T-helper 2 cell (primary cell): ENCODE data around the gene ASCC3.
"Not testable (repeated sequence)": the region's sequence is repeated elsewhere in the genome, so short reads cannot be mapped to it uniquely, and the experiment has no call there.

Source experiments
- DNase-seq, 5 experiments: peaks; one replicate each; pipeline versions ENCODE4 v3.0.0 to v3.0.0-alpha.2; 2012 to 2022
- total RNA-seq, 2 donors: gene quantifications; one replicate each; lab custom pipeline; 2026; lab: John Stamatoyannopoulos, UW

Gene ASCC3
- 107 to 148 reads per million in 2 donors for total RNA-seq

DNA sequence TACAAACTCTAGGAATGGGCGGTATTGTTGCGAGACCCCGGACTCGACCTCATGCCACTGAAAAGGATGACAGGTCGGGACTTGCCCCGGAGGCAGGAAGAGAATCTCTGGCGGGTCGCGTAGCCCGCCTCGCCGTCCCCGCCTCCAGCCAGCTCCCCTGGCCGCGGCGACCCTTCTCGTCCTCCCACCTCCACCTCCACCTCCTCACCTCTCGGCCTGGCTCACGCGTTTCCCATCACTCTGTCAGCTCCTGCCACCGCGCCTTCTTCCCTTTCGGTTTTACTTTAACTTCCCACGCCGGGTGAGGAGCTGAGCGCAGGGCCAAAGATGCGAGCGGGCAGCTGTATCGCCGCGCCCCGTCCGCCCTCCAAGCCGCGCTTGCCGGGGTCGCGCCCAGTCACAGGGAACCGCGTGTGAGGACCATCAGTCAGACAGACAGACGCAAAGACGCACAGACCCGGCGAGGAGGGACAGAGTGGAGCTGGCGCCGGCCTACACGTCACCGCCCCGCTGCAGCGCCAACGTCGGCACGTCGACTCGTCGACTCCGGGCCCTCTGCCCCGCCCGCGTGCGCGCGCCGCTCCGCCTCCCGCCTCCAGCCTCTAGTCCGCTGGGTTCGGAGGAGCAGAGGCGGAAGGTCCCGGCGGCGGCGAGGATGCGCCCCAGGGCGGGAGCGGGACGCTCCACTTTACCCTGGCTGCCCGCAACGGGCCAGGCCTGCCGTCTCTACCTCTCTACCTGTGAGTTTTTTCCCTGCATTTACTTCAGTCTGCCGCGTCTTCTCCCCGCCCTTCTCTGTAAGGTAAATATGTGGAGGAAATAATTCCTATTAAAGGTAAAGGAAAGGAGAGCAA is at the start of gene ASCC3:
TSS of gene ASCC3 (minus strand) at position 477 of the 854 bp plus-strand sequence. CDS start 13,332 bp downstream, outside the sequence.
- peak; percentile 77 to 95 (median 85) for DNase-seq

GRCh38 chr6:100925749-100926148 is 44.6 kb upstream of the ASCC3 start:
- DNase-seq, result no peak

GRCh38 chr6:100924534-100925227 is 43.6 kb upstream of the ASCC3 start:
- no peak for DNase-seq

- DNase-seq, result no peak
These were observed 42.5 kb upstream of the ASCC3 start for GRCh38 chr6:100923481-100924165.

DNA sequence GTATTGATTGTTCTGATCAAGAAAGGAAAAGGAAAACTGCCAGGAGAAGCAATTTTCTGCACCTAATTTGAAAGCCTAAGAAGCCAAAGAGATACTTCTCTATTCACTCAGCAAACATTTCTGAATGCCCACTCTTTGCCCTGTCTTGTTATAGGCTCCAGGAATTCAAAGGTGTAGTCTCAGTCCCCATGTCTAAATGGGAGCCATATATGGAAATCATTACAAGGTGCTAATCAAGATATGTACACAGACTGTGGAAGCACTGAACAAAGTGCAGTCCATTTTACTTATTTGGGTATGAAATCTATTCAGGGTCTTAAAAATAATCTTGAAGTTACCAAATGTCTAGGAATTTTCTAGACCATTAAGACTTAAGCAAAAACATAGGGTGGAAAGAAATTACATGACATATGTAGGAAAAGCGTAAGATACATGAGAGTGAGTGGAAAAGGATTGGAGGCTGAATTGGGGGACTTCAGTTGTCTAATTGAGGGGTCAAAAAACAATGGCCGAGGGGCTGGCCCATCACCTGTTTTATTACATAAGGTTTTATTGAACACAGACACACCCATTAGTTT is 39.0 kb upstream of the ASCC3 start:
- DNase-seq, result no peak

DNA sequence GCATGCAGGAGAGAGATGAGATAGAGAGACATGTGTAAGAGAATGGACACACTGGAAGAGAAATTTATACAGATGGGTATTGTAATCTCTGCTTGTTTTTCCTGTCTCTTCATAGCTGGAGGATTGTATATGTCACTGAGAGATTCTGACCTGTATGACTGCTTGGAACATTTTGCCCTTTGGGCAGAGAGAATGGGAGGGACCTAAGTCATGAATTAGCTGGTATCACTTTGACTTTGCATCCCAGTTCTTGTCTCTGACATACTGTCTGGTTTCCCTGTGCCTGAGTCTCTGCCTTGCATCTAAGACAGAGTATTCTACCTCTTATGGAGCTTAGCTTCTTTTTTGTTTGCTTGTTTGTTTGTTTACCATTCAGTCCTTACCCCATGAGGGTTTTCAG is 37.0 kb upstream of the ASCC3 start:
- no peak for DNase-seq

GRCh38 chr6:100915876-100916275 is 34.7 kb upstream of the ASCC3 start:
- DNase-seq, result no peak

DNA sequence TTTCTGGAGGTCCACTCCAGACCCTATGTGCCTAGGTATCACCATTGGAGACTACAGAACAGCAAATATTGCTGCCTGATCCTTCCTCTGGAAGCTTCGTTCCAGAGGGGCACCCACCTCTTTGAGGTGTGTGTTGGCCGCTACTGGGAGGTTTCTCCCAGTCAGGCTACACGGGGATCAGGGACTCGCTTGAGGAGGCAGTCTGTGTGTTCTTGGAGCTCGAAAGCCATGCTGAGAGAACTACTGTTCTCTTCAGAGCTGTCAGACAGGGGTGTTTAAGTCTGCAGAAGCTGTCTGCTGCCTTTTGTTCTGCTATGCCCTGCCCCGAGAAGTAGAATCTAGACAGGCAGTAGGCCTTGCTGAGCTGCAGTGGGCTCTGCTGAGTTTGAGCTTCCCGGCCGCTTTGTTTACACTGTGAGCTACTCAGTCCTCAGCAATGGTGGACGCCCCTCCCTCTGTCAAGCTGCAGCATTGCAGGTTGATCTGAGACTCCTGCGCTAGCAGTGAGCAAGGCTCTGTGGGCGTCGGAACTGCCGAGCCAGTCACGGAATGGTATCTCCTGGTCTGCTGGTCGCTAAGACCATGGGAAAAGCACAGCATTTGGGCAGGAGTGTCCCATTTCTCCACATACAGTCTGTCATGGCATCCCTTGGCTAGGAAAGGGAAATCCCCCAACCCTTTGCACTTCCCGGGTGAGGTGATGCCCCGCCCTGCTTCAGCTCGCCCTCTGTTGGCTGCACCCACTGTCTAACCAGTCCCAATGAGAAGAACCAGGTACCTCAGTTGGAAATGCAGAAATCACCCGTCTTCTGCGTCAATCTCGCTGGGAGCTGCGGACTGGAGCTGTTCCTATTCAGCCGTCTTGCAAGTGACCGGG is 32.5 kb upstream of the ASCC3 start:
- DNase-seq, result peak in 1 of 5 experiments; percentile 14

DNA sequence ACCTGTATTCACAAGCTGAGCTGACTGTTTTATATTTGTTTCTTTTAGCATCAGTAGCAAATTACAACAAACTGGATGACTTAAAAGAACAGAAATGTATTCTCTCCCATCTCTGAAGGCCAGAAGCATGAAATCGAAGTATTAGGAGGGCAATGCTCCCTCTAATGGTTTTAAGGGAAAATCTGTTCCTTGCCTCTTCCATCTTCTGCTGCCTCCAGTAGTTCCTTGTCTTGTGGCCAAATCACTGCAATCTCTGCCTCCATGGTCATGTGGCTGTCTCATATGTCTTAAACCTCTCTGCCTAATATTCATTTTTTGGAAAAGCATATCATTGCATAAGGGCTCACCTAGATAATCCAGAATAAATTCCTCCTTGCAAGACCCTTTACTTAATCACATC is 25.2 kb upstream of the ASCC3 start:
- DNase-seq, result no peak

- no peak for DNase-seq
These were observed 23.9 kb upstream of the ASCC3 start for GRCh38 chr6:100905067-100905466.

- DNase-seq, result no peak
These were observed 23.2 kb upstream of the ASCC3 start for GRCh38 chr6:100904316-100904715.

DNA sequence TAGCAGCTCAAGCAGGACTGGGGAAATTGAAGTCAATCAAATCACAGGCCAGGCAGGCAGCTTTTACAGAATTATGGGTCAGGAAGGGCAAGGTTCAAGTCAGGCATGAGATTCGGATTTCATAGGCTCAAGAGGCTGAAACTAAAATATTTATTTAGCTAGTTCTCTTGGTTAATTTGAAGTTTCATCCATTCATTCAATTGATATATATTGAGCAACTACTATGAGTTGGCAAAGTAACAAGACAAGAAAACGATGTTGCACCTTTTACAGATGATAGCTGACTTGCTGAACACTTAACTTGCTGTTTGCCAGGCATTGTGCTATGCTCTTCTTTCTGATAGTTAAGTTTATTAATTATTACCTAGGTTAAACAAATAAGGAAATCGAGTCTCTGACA is 20.5 kb upstream of the ASCC3 start:
- no peak for DNase-seq

GRCh38 chr6:100899202-100899601 is 18.1 kb upstream of the ASCC3 start:
- no peak for DNase-seq

DNA sequence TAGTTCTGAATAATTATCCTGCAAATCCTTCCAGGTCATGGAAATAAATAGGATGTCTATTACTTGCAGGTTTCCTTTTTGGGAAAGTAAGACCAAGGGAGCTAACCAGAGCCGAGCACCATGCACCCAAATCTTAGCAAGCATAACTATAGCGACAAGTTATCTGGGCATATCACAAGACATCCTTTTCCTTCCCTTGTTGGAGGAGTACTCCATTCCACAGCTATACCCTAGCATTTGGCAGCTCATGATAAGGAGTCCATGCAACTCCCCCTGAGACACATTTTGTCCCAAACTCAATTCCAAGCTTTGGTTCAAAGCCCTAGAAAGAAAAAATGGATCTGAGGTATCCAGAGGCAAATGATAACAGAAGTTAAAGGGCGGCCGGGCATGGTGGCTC is 16.5 kb upstream of the ASCC3 start:
- DNase-seq, result no peak

GRCh38 chr6:100893743-100894142 is 12.6 kb upstream of the ASCC3 start:
- DNase-seq, result no peak

DNA sequence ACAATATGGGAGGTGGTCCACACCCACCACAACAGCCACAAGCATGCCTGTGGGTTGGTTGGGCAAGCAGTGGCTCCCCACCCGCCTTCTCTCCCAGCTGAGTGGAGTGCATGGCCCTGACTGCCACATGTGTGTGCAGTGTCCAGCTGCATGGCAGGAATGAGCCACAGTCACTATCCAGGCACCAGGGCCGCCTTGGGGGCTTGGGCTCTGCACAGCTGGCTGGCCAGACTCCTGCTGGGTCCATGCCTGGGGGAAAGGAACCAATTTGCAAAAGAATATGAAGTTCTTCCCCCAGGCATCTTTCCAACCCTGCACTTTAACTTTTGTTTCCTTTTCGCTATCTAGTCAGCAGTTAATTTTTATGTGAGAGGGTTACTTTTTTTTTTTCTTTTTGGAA is 11.6 kb upstream of the ASCC3 start:
- DNase-seq, result no peak

DNA sequence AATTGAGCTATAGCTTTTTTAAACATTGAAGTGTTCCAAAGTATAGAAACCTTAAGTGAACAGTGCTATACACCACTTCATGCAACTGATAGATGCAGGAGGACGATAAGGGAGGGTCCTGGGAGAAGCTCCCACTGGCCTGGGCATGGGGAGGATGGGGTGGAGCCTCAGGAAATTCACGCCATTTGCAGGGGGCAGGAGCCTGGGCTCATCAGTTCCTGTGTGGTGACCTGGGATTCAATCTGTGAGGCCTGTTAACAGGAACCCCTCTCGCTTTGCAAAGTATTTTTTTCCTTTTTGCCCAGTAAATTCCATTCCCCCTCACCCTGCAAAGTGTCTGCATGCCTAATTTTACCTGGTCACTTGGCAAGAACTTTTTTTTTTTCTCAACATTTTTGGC is 11.0 kb upstream of the ASCC3 start:
- DNase-seq, result no peak

- DNase-seq, result no peak
These were observed 9.9 kb upstream of the ASCC3 start for GRCh38 chr6:100891079-100891478.

DNA sequence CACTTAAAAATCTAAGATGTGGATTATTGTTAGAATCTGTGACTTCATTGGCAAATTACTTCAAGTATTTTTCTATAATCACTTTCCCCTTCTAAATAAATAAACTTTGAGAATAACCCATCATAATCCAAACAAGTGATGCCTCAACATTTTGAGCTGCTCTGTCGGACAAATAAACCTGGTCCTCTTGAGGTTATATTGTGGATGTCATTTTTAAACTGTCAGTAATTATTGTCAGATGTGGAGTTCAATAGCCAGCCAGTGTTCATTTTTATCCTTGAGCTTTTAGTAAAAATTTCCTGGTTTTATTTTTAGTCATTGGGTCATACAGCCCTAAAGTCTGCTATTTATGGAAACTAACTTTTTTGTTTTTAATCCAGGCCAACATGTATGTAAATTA is 9.5 kb upstream of the ASCC3 start:
- DNase-seq, result not testable (repeated sequence)

DNA sequence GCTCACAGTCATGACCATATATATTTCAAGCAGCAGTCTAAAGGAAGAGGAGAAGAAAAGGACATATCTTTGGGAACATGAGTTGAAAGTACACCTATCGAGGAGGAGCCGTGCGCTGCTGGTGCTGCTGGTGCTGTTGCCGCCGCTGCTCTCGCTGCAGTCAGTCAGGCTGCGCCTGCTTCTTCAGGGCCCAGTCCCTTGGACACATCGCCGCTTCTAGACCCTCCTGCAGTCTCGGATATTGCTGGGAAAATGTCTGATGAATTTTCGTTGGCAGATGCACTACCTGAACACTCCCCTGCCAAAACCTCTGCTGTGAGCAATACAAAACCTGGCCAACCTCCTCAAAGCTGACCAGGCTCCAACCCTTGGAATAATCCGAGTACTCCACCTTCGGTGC is 8.2 kb upstream of the ASCC3 start:
- no peak for DNase-seq

GRCh38 chr6:100886076-100886475 is 4.9 kb upstream of the ASCC3 start:
- no peak for DNase-seq

DNA sequence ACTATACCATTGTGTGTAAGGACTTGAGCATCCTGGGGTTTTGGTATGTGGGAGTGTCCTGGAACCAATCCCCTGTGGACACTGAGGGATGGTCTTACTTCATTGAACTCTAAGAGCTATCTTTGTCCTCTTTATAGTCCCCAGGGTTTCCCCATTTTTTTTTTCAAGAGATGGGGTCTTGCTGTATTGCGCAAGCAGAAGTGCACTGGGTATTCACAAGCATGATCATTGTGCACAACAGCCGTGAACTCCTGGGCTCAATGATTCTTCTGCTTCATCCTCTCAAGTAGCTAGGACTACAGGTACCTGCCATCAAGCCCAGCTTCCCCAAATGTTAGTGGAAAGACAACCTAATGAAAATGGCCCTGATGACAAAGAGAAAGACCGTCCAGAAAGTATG is 2.2 kb upstream of the ASCC3 start:
- no peak for DNase-seq
